Liver (tissue), 3 donors: ENCODE data around the gene RNF8.

Experiments used
- CTCF ChIP-seq: fragments of 150-350 bp; IDR thresholded peaks from 2 replicates; pipeline ENCODE4 v1.5.1; 2017; ENCODE audit warnings: improper control_type of control experiment, low read depth, low read length; ENCODE audit not compliant: missing input control
- FOXA1 ChIP-seq: IDR thresholded peaks from 2 replicates; pipeline ENCODE4 v1.6.1; 2016; ENCODE audit warnings: antibody characterized with exemption
- TAF1 ChIP-seq: conservative IDR thresholded peaks from 2 replicates; pipeline ENCODE4 v1.6.1; 2016; ENCODE audit warnings: antibody characterized with exemption, mild to moderate bottlenecking
- TF ChIP-seq, protein P1 (sequence below): IDR thresholded peaks from 2 replicates; pipeline ENCODE4 v1.6.1; 2016; ENCODE audit warnings: antibody characterized with exemption
- donor health status: healthy.
- donor health status: healthy.

DNA sequence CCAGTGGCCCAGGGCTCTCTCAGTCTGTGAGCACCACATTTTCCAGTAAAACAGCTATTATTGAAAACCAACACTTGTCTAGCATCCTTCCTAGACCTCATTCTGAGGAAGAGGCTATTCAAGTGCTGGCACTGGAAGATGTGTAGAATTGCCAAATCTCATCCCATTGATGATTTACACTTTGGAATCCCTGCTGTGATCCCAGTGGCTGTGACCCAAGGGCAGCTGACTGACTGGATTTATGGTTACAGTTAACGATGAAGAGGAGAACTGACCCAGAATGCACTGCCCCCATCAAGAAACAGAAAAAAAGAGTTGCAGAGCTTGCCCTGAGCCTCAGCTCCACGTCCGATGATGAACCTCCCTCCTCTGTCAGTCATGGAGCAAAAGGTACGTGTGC, 81.6 kb downstream of the RNF8 start:
- no peak for TF ChIP-seq CTCF
- no peak for TF ChIP-seq TAF1
- TF ChIP-seq FOXA1 = no peak
- TF ChIP-seq, protein P1, sequence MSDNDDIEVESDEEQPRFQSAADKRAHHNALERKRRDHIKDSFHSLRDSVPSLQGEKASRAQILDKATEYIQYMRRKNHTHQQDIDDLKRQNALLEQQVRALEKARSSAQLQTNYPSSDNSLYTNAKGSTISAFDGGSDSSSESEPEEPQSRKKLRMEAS = no peak
